HEK293T (cell line): ENCODE data around the gene SPATA20.

Experiments
- ARNT ChIP-seq: fragments of 450-650 bp; IDR thresholded peaks from 2 replicates; pipeline ENCODE4 v1.6.1; 2017; ENCODE audit warnings: mild to moderate bottlenecking
- BHLHE40 ChIP-seq: fragments of 450-650 bp; IDR thresholded peaks from 2 replicates; pipeline ENCODE4 v1.6.1; 2016; ENCODE audit warnings: mild to moderate bottlenecking, moderate library complexity, borderline replicate concordance
- CTBP1 ChIP-seq: fragments of 450-650 bp; IDR thresholded peaks from 2 replicates; pipeline ENCODE4 v1.6.1; 2016; ENCODE audit warnings: borderline replicate concordance
- SP1 ChIP-seq: fragments of 450-650 bp; IDR thresholded peaks from 2 replicates; pipeline ENCODE4 v1.6.1; 2017
- SUZ12 ChIP-seq: fragments of 450-650 bp; IDR thresholded peaks from 2 replicates; pipeline ENCODE4 v1.6.1; 2016; ENCODE audit warnings: mild to moderate bottlenecking

DNA sequence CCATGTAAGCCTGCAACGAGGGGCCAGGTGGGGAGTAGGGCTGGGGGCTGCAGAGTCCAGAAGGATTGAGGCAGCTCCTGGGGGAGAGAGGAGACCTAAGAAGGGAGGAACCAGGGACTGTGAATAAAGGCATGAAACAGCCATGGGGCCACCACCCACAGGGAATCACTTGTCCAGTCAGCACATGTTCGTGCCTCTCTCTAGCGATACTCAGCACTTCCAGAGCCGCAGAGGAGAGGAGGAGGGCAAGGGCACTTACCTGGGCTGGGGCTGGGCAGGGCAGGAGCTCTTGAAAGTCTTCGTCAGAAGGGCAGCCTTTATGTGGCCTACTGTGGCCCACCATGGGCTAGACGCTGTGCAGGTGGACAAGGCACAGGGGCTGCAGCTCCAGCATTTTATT lies 37.8 kb downstream of the SPATA20 start:
- TF ChIP-seq SP1 = no peak
- no peak for TF ChIP-seq CTBP1
- TF ChIP-seq ARNT = no peak
- no peak for TF ChIP-seq SUZ12
- no peak for TF ChIP-seq BHLHE40
